Activated B cell treated with CpG ODN at 0.5 μM for 24 hours (primary cell): ENCODE measurements around the gene PSMG4. TPM values are rescaled to one million over a fixed set of nuclear protein-coding genes. Genes with fewer than 3 reads are reported as not detected.

ENCODE experiments used
- ATAC-seq: fragments of 200-7000 bp; cut with Tn5 transposase; one replicate; pipeline ENCODE4 v1.10.0; 2021; ENCODE audit warnings: low read depth, mild to moderate bottlenecking, moderate library complexity
- CTCF ChIA-PET: fragments of 350-600 bp; sonication (Branson Sonifier 250); formaldehyde crosslinking; loops from one replicate; lab custom pipeline; 2021; ENCODE audit warnings: antibody characterized with exemption; lab: Charles Lee
- POLR2A ChIA-PET: fragments of 350-600 bp; sonication (Branson Sonifier 250); formaldehyde crosslinking; loops from one replicate; lab custom pipeline; 2021; ENCODE audit warnings: antibody characterized with exemption; lab: Charles Lee
- DNase-seq: peaks from one replicate; pipeline ENCODE4 v3.0.0; 2022
- H3K27ac Mint-ChIP-seq: one replicate; pipeline ENCODE4 v1.8.0; 2020; ENCODE audit warnings: mixed read lengths
- H3K27me3 Mint-ChIP-seq: one replicate; pipeline ENCODE4 v1.8.0; 2021; ENCODE audit warnings: mixed read lengths
- H3K36me3 Mint-ChIP-seq: one replicate; pipeline ENCODE4 v1.8.0; 2021; ENCODE audit warnings: low read depth, mixed read lengths
- H3K4me1 Mint-ChIP-seq: one replicate; pipeline ENCODE4 v1.8.0; 2021; ENCODE audit warnings: mixed read lengths
- H3K4me3 Mint-ChIP-seq: one replicate; pipeline ENCODE4 v1.8.0; 2020; ENCODE audit warnings: mild to moderate bottlenecking, mixed read lengths
- H3K9me3 Mint-ChIP-seq: one replicate; pipeline ENCODE4 v1.8.0; 2020; ENCODE audit warnings: mixed read lengths
- CTCF ChIP-seq: fragments of 200-600 bp; IDR thresholded peaks from one replicate; pipeline ENCODE4 v1.8.0; 2022; ENCODE audit warnings: antibody characterized with exemption, mild to moderate bottlenecking
- intact Hi-C: fragments of 100-400 bp; cut with micrococcal nuclease; formaldehyde crosslinking; loops from one replicate; pipeline ENCODE4 v1.15.1; 2024
- total RNA-seq: library from RNA; stranded (reverse); gene quantifications from 2 replicates; pipeline ENCODE4 v1.2.3, GENCODE V29; 2022

Gene PSMG4
- total RNA-seq, 1 donor from 2014 or later: 29.9 TPM

GRCh38 chr6:3261518-3261820 is 2.7 kb downstream of the PSMG4 start:
- Mint-ChIP-seq H3K36me3 (peaks cover 42% of the 10 kb centered on the region), H3K4me1 (peaks cover 40% of the 10 kb centered on the region), H3K4me3 (peak overlapping the region; percentile 98), H3K27ac (peak overlapping the region; percentile 37), H3K9me3 (no peaks in the 10 kb centered on the region), H3K27me3 (peaks cover 6% of the 10 kb centered on the region)
- intact Hi-C loops: no loop called here
- CTCF ChIA-PET: interaction anchor here (1.3 to 1.4 kb wide), 2 partner anchors 10 to 105 kb away, joined by 3 to 4 read pairs; partner anchors contain the start of gene TUBB2A
- ATAC-seq (no peak), DNase-seq (no peak)
- TF ChIP-seq CTCF: no peak
- POLR2A ChIA-PET: interaction anchor here (0.6 kb wide), 1 partner anchor 318 kb away, joined by 3 read pairs; no protein-coding TSS in a partner anchor

- Mint-ChIP-seq H3K9me3 (no peaks in the 10 kb centered on the region), H3K4me3 (no peak overlapping the region), H3K27me3 (peaks cover 4% of the 10 kb centered on the region), H3K36me3 (peaks cover 44% of the 10 kb centered on the region), H3K27ac (peak overlapping the region; percentile 37), H3K4me1 (peaks cover 40% of the 10 kb centered on the region)
- no peak for ATAC-seq
- POLR2A ChIA-PET: no interaction called here
- no peak for TF ChIP-seq CTCF
- DNase-seq: no peak
- intact Hi-C loops: no loop called here
- CTCF ChIA-PET: interaction anchor here (1.3 to 1.4 kb wide), 2 partner anchors 10 to 105 kb away, joined by 3 to 4 read pairs; partner anchors contain the start of gene TUBB2A
Measured at GRCh38 chr6:3261921-3262320, 3.2 kb downstream of the PSMG4 start.

- intact Hi-C loops: no loop called here
- H3K27ac Mint-ChIP-seq: no peak overlapping the region
- DNase-seq: no peak
- TF ChIP-seq CTCF: no peak
- no peaks in the 10 kb centered on the region for H3K9me3 Mint-ChIP-seq
- no peak overlapping the region for H3K4me3 Mint-ChIP-seq
- ChIA-PET CTCF (interaction anchor here (0.7 kb wide), 1 partner anchor 10 kb away, joined by 3 read pairs; no protein-coding TSS in a partner anchor), POLR2A (interaction anchor here (0.6 kb wide), 1 partner anchor 36 kb away, joined by 3 read pairs; no protein-coding TSS in a partner anchor)
- no peak for ATAC-seq
- peaks cover 51% of the 10 kb centered on the region for H3K36me3 Mint-ChIP-seq
- no peaks in the 10 kb centered on the region for H3K27me3 Mint-ChIP-seq
- H3K4me1 Mint-ChIP-seq: peaks cover 42% of the 10 kb centered on the region
Measured at GRCh38 chr6:3263096-3263495, 4.3 kb downstream of the PSMG4 start.

GRCh38 chr6:3264356-3264755 is 5.6 kb downstream of the PSMG4 start:
- Mint-ChIP-seq H3K9me3 (no peaks in the 10 kb centered on the region), H3K4me1 (peaks cover 41% of the 10 kb centered on the region), H3K27me3 (no peaks in the 10 kb centered on the region), H3K36me3 (peaks cover 63% of the 10 kb centered on the region), H3K27ac (no peak overlapping the region), H3K4me3 (no peak overlapping the region)
- DNase-seq (no peak), ATAC-seq (no peak)
- intact Hi-C loops: no loop called here
- POLR2A ChIA-PET: no interaction called here
- no peak for TF ChIP-seq CTCF
- CTCF ChIA-PET: interaction anchor here (1.5 kb wide), 1 partner anchor 10 kb away, joined by 3 read pairs; no protein-coding TSS in a partner anchor

- no peak for DNase-seq
- Mint-ChIP-seq H3K27me3 (no peaks in the 10 kb centered on the region), H3K4me3 (no peak overlapping the region), H3K27ac (no peak overlapping the region), H3K9me3 (no peaks in the 10 kb centered on the region), H3K36me3 (peaks cover 70% of the 10 kb centered on the region), H3K4me1 (peaks cover 28% of the 10 kb centered on the region)
- intact Hi-C loops: no loop called here
- ATAC-seq: no peak
- ChIA-PET CTCF (no interaction called here), POLR2A (interaction anchor here (0.7 kb wide), 1 partner anchor 146 kb away, joined by 3 read pairs; no protein-coding TSS in a partner anchor)
- TF ChIP-seq CTCF: no peak
Measured at GRCh38 chr6:3265671-3266070, 6.9 kb downstream of the PSMG4 start.
